ENCODE results near the gene PRR14.

The PRR14 gene

GRCh38 chr16:30659507-30660423 lies 9.0 kb downstream of the PRR14 start:
- TF ChIP-seq ISL1 (CRISPR knock-in tag; IDR thresholded peaks at IDR 0.05) (no peak), PPARA (CRISPR knock-in tag; IDR thresholded peaks at IDR 0.05; ENCODE audit: borderline replicate concordance) (no peak), SNAI2 (CRISPR knock-in tag; IDR thresholded peaks at IDR 0.05) (no peak), GLIS3 (CRISPR knock-in tag; IDR thresholded peaks at IDR 0.05) (no peak), CSDC2 (CRISPR knock-in tag; IDR thresholded peaks at IDR 0.05) (no peak), ZFP3 (CRISPR knock-in tag; IDR thresholded peaks at IDR 0.05) (no peak), OSR1 (CRISPR knock-in tag; IDR thresholded peaks at IDR 0.05) (no peak), ZFP30 (CRISPR knock-in tag; IDR thresholded peaks at IDR 0.05) (no peak), ARNTL (CRISPR knock-in tag; IDR thresholded peaks at IDR 0.05; ENCODE audit: borderline replicate concordance, low read depth) (no peak), ZNF8 (CRISPR knock-in tag; IDR thresholded peaks at IDR 0.05) (no peak), TOX (CRISPR knock-in tag; IDR thresholded peaks at IDR 0.05; ENCODE audit: borderline replicate concordance) (no peak), BACH2 (CRISPR knock-in tag; IDR thresholded peaks at IDR 0.05; ENCODE audit: borderline replicate concordance) (no peak)
- TF ChIP-seq, protein P1, sequence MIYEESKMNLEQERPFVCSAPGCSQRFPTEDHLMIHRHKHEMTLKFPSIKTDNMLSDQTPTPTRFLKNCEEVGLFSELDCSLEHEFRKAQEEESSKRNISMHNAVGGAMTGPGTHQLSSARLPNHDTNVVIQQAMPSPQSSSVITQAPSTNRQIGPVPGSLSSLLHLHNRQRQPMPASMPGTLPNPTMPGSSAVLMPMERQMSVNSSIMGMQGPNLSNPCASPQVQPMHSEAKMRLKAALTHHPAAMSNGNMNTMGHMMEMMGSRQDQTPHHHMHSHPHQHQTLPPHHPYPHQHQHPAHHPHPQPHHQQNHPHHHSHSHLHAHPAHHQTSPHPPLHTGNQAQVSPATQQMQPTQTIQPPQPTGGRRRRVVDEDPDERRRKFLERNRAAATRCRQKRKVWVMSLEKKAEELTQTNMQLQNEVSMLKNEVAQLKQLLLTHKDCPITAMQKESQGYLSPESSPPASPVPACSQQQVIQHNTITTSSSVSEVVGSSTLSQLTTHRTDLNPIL (CRISPR knock-in tag; IDR thresholded peaks at IDR 0.05; ENCODE audit: low read depth) = no peak
- TF ChIP-seq, protein P2, sequence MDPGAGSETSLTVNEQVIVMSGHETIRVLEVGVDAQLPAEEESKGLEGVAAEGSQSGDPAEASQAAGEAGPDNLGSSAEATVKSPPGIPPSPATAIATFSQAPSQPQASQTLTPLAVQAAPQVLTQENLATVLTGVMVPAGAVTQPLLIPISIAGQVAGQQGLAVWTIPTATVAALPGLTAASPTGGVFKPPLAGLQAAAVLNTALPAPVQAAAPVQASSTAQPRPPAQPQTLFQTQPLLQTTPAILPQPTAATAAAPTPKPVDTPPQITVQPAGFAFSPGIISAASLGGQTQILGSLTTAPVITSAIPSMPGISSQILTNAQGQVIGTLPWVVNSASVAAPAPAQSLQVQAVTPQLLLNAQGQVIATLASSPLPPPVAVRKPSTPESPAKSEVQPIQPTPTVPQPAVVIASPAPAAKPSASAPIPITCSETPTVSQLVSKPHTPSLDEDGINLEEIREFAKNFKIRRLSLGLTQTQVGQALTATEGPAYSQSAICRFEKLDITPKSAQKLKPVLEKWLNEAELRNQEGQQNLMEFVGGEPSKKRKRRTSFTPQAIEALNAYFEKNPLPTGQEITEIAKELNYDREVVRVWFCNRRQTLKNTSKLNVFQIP (CRISPR knock-in tag; IDR thresholded peaks at IDR 0.05; ENCODE audit: borderline replicate concordance, low read depth) = no peak
- TF ChIP-seq, protein P3, sequence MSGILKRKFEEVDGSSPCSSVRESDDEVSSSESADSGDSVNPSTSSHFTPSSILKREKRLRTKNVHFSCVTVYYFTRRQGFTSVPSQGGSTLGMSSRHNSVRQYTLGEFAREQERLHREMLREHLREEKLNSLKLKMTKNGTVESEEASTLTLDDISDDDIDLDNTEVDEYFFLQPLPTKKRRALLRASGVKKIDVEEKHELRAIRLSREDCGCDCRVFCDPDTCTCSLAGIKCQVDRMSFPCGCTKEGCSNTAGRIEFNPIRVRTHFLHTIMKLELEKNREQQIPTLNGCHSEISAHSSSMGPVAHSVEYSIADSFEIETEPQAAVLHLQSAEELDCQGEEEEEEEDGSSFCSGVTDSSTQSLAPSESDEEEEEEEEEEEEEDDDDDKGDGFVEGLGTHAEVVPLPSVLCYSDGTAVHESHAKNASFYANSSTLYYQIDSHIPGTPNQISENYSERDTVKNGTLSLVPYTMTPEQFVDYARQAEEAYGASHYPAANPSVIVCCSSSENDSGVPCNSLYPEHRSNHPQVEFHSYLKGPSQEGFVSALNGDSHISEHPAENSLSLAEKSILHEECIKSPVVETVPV (CRISPR knock-in tag; IDR thresholded peaks at IDR 0.05) = no peak
- TF ChIP-seq, protein P4, sequence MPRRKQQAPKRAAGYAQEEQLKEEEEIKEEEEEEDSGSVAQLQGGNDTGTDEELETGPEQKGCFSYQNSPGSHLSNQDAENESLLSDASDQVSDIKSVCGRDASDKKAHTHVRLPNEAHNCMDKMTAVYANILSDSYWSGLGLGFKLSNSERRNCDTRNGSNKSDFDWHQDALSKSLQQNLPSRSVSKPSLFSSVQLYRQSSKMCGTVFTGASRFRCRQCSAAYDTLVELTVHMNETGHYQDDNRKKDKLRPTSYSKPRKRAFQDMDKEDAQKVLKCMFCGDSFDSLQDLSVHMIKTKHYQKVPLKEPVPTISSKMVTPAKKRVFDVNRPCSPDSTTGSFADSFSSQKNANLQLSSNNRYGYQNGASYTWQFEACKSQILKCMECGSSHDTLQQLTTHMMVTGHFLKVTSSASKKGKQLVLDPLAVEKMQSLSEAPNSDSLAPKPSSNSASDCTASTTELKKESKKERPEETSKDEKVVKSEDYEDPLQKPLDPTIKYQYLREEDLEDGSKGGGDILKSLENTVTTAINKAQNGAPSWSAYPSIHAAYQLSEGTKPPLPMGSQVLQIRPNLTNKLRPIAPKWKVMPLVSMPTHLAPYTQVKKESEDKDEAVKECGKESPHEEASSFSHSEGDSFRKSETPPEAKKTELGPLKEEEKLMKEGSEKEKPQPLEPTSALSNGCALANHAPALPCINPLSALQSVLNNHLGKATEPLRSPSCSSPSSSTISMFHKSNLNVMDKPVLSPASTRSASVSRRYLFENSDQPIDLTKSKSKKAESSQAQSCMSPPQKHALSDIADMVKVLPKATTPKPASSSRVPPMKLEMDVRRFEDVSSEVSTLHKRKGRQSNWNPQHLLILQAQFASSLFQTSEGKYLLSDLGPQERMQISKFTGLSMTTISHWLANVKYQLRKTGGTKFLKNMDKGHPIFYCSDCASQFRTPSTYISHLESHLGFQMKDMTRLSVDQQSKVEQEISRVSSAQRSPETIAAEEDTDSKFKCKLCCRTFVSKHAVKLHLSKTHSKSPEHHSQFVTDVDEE (CRISPR knock-in tag; IDR thresholded peaks at IDR 0.05) = no peak
- no peak; the same call in 2 of the 3 replicates for ATAC-seq

DNA sequence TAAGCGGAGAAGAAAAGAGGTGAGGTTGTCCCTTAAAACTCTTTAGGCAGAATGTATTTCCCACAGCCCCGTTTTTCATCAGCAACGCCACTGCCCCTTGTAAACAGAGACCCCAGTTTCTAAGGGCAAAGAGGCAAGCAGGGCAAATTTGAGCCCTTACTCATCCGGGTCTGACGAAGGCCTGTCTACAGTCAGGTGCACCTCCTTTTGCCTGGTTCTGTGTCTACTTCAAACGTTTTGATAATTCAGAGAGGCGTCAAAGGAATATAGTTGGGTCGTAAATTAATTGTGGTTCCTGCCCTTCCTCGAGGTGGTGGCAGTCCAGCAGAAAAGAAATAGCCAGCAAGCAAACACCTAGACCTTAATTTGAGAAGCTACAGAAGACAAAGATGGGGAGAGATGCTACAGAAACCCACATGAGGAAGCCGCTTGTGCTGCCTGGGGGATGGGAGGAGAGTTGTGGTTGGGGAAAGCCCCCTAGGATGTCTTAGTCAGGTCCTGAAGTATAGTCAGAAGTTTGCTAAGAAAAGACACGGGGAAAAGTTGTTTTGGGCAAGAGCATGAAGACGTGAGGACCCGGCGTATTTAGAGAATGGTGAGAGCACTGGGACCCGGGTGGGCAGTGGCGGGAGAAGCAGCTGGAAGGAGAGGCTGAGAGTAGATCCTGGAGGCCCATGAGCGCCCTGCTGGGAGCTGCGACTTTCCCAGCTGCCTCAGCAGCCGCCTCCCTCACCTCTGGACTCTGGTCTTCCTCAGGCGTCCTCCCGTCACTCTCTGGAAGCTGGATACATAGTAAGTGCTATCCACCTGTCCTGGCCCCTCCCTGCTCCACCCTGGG lies 9.9 kb downstream of the PRR14 start:
- TF ChIP-seq TOX (CRISPR knock-in tag; IDR thresholded peaks at IDR 0.05; ENCODE audit: borderline replicate concordance) (no peak), SNAI2 (CRISPR knock-in tag; IDR thresholded peaks at IDR 0.05) (no peak), OSR1 (CRISPR knock-in tag; IDR thresholded peaks at IDR 0.05) (no peak), PATZ1 (CRISPR knock-in tag; IDR thresholded peaks at IDR 0.05; ENCODE audit: borderline replicate concordance) (no peak), GLIS3 (CRISPR knock-in tag; IDR thresholded peaks at IDR 0.05) (no peak), TCF4 (CRISPR knock-in tag; IDR thresholded peaks at IDR 0.05; ENCODE audit: borderline replicate concordance) (no peak), ARNTL (CRISPR knock-in tag; IDR thresholded peaks at IDR 0.05; ENCODE audit: borderline replicate concordance, low read depth) (no peak)
- TF ChIP-seq, protein P4 (CRISPR knock-in tag; IDR thresholded peaks at IDR 0.05) = no peak
- ATAC-seq = no peak

All from SK-N-SH treated with all-trans-retinoic acid at 6 μM for 48 hours (cell line).